OCI-LY3 (cell line): ENCODE results near the gene DENND1A.

Experiments
- CTCF ChIP-seq: fragments of 200-600, 300-600 bp; sonication (generic); IDR thresholded peaks from 2 replicates; pipeline ENCODE4 v1.5.1; 2014; ENCODE audit warnings: antibody characterized with exemption, low read length, low read depth
- EZH2phosphoT487 ChIP-seq: fragments of 200-600 bp; shearing (Covaris generic); IDR thresholded peaks from 2 replicates; pipeline ENCODE4 v1.6.1; 2018; ENCODE audit warnings: antibody characterized with exemption, mixed run types, low read depth

GRCh38 chr9:123354806-123355508, 575.0 kb downstream of the DENND1A start:
- no peak for TF ChIP-seq CTCF
- no peak for TF ChIP-seq EZH2phosphoT487
